K562 (cell line): ENCODE measurements around the gene ADAM19. TPM values are rescaled to one million over a fixed set of nuclear protein-coding genes. Genes with fewer than 3 reads are reported as not detected.

ENCODE experiments used
- ATAC-seq: fragments of 200-7000 bp; cut with Tn5 transposase; 3 replicates; pipeline ENCODE4 v1.9.1; 2020; ENCODE audit warnings: moderate library complexity
- BruUV-seq: library from RNA; stranded (reverse); fragments of 400-500 nt; replicated peaks from 2 replicates; lab custom pipeline; 2021; lab: Mats Ljungman, UMichigan
- CTCF ChIA-PET: fragments of 300-600 bp; formaldehyde crosslinking; extraction: SDS; loops from one replicate; lab custom pipeline; 2021; ENCODE audit warnings: low intra/inter-chr PET ratio; lab: Yijun Ruan, JAX
- POLR2A ChIA-PET: fragments of 300-600, 350-650 bp; sonication (Branson Sonifier 250); formaldehyde crosslinking; extraction: SDS; loops from one replicate; lab custom pipeline; 2021; ENCODE audit warnings: antibody characterized with exemption, inconsistent platforms; lab: Yijun Ruan, JAX
- DNase-seq, 4 experiments: peaks; one replicate each; pipeline versions ENCODE4 v3.0.0 to v3.0.0-alpha.2; 2011 to 2018; ENCODE audit warnings: low spot score in 3 of 4, mixed read lengths in 3 of 4; ENCODE audit errors: extremely low read depth in 1 of 4
- FAIRE-seq: peaks from 2 replicates; lab custom pipeline; 2011; peaks lifted over from hg19 to GRCh38; lab: Jason Lieb, UNC
- H2AFZ ChIP-seq: 2 replicates; pipeline ENCODE4 v1.6.0; 2011; ENCODE audit warnings: low read depth, low read length, control low read depth, inconsistent platforms
- H3K27ac ChIP-seq: fragments of 200-600 bp; 3 replicates; pipeline ENCODE4 v1.8.0; 2011; ENCODE audit warnings: low read depth, mild to moderate bottlenecking, control low read depth, inconsistent platforms, low read length, moderate library complexity, mixed read lengths; ENCODE audit errors: extremely low read depth
- H3K27me3 ChIP-seq, 2 experiments: fragments of 300-600 bp in 1 of 2; 2 replicates in 1 of 2; 3 replicates in 1 of 2; pipeline versions ENCODE4 v1.6.0 to v1.8.0; 2011; ENCODE audit warnings: inconsistent platforms in 2 of 2, low read length in 2 of 2, mild to moderate bottlenecking in 1 of 2, mixed read lengths in 1 of 2, moderate library complexity in 1 of 2; ENCODE audit not compliant: control insufficient read depth in 2 of 2, insufficient read depth in 2 of 2
- H3K36me3 ChIP-seq: fragments of 300-600 bp; 3 replicates; pipeline ENCODE4 v1.8.0; 2011; ENCODE audit warnings: mild to moderate bottlenecking, low read length, inconsistent platforms; ENCODE audit not compliant: control insufficient read depth, insufficient read depth
- H3K4me1 ChIP-seq, 2 experiments: fragments of 200-600 bp in 1 of 2; replicated peaks in 1 of 2; 2 replicates in 1 of 2; 3 replicates in 1 of 2; pipeline versions ENCODE4 v1.5.1 to v1.8.0; 2011; ENCODE audit warnings: inconsistent platforms in 2 of 2, low read length in 2 of 2, mild to moderate bottlenecking in 1 of 2, mixed read lengths in 1 of 2, moderate library complexity in 1 of 2; ENCODE audit not compliant: control insufficient read depth in 2 of 2, insufficient read depth in 2 of 2
- H3K4me2 ChIP-seq: 2 replicates; pipeline ENCODE4 v1.6.1; 2011; ENCODE audit warnings: low read length, control low read depth, inconsistent platforms, mixed read lengths; ENCODE audit not compliant: insufficient read depth
- H3K4me3 ChIP-seq: fragments of 200-600 bp; sonication (generic), shearing (Covaris generic); 2 replicates; pipeline ENCODE4 v1.5.1; 2016; ENCODE audit warnings: control low read depth, inconsistent platforms
- H3K79me2 ChIP-seq: fragments of 200-600 bp; 3 replicates; pipeline ENCODE4 v1.8.0; 2011; ENCODE audit warnings: low read length, inconsistent platforms; ENCODE audit not compliant: control insufficient read depth, insufficient read depth
- H3K9ac ChIP-seq, 2 experiments: 2 replicates each; pipeline versions ENCODE4 v1.6.0 to v1.6.1; 2011; ENCODE audit warnings: low read depth in 2 of 2, low read length in 2 of 2, control low read depth in 1 of 2, inconsistent platforms in 1 of 2, mild to moderate bottlenecking in 1 of 2, mixed read lengths in 1 of 2; ENCODE audit not compliant: insufficient read depth in 1 of 2
- H3K9me1 ChIP-seq: one replicate; pipeline ENCODE4 v1.6.0; 2011; ENCODE audit warnings: inconsistent platforms, mild to moderate bottlenecking, low read length, moderate library complexity; ENCODE audit not compliant: control insufficient read depth, insufficient read depth
- H3K9me3 ChIP-seq: replicated peaks from 2 replicates; pipeline ENCODE4 v1.5.1; 2011; ENCODE audit warnings: low read depth, low read length, inconsistent platforms; ENCODE audit not compliant: control insufficient read depth, insufficient read depth
- H4K20me1 ChIP-seq: replicated peaks from 2 replicates; pipeline ENCODE4 v1.6.1; 2011; ENCODE audit warnings: low read length, inconsistent platforms, mixed read lengths; ENCODE audit not compliant: control insufficient read depth, insufficient read depth
- BCL6 ChIP-seq: fragments of 250-450 bp; sonication (Bioruptor Pico); IDR thresholded peaks from 2 replicates; pipeline ENCODE4 v1.4.0; 2020
- ESRRA ChIP-seq: fragments of 450-650 bp; IDR thresholded peaks from 2 replicates; pipeline ENCODE4 v1.6.1; 2014; ENCODE audit warnings: low read depth, mild to moderate bottlenecking, moderate library complexity, borderline replicate concordance
- FOS ChIP-seq: IDR thresholded peaks from 3 replicates; pipeline ENCODE4 v1.6.1; 2011; ENCODE audit not compliant: insufficient read length; ENCODE audit errors: extremely low read depth
- HES1 ChIP-seq: fragments of 450-650 bp; IDR thresholded peaks from 2 replicates; pipeline ENCODE4 v1.6.1; 2016; ENCODE audit warnings: low read depth, mild to moderate bottlenecking, moderate library complexity
- HNRNPK ChIP-seq: fragments of 200-400 bp; formaldehyde crosslinking; IDR thresholded peaks from one replicate; pipeline ENCODE4 v1.6.1; 2018; ENCODE audit warnings: mild to moderate bottlenecking, low read depth, low read length; ENCODE audit not compliant: poor library complexity, severe bottlenecking
- TFAM ChIP-seq: fragments of 250-450 bp; sonication (Bioruptor Pico); conservative IDR thresholded peaks from 2 replicates; pipeline ENCODE4 v1.5.0; 2021; ENCODE audit warnings: mild to moderate bottlenecking, moderate library complexity
- ZNF133 ChIP-seq: fragments of 250-450 bp; sonication (Bioruptor Pico); IDR thresholded peaks from 2 replicates; pipeline ENCODE4 v1.4.0; 2020; ENCODE audit warnings: mild to moderate bottlenecking
- ZNF23 ChIP-seq: fragments of 250-450 bp; sonication (Bioruptor Pico); IDR thresholded peaks from 2 replicates; pipeline ENCODE4 v1.4.0; 2020; ENCODE audit warnings: mild to moderate bottlenecking
- ZNF263 ChIP-seq: sonication (generic); formaldehyde crosslinking; IDR thresholded peaks from 2 replicates; pipeline ENCODE4 v1.8.0; 2022; ENCODE audit warnings: mild to moderate bottlenecking, missing genetic modification reagents, borderline replicate concordance
- WGBS: fragments of 100-300 bp; shearing (Covaris generic); methylation state at CpG from one replicate; pipeline ENCODE4 v1.1.6; 2016; ENCODE audit warnings: low coverage, mixed read lengths; ENCODE audit not compliant: insufficient coverage; ENCODE audit errors: missing lambda C conversion rate; 5-methylcytosine and 5-hydroxymethylcytosine counted together
- in situ Hi-C: fragments of 300-500 bp; cut with MboI; formaldehyde crosslinking; loops from 4 replicates; pipeline ENCODE4 v1.15.0; 2018; ENCODE audit warnings: inconsistent platforms, mixed read lengths
- intact Hi-C: fragments of 100-400 bp; cut with micrococcal nuclease; formaldehyde crosslinking; loops from 2 replicates; pipeline ENCODE4 v1.14.2; 2022
- polyA plus RNA-seq, 8 experiments: library from polyadenylated mRNA; depleted of rRNA in 4 of 8; stranded (reverse) in 5 of 8; unstranded in 3 of 8; fragments of >200 nt; fragmentation: Nextera tagmentation in 2 of 8; fragmentation: Illumina TruSeq in 1 of 8; extraction: Ambion mirVana in 2 of 8; extraction: Trizol in 1 of 8; gene quantifications; 2 replicates each; pipeline versions ENCODE4 v1.2.1 to v1.2.3, GENCODE V29; 2011 to 2014; ENCODE audit warnings: inconsistent platforms in 1 of 8, missing spikeins in 1 of 8
- total RNA-seq, 7 experiments: library from RNA; depleted of rRNA in 6 of 7; stranded (reverse); fragments of >200 nt in 6 of 7; fragmentation: Illumina TruSeq in 2 of 7; extraction: Trizol in 2 of 7; gene quantifications; 2 replicates each; pipeline versions ENCODE4 v1.2.1 to v1.2.3, GENCODE V29; 2011 to 2021; ENCODE audit warnings: low replicate concordance in 1 of 7
- TF ChIP-seq, protein P1 (sequence below): fragments of 250-450 bp; sonication (Bioruptor Pico); IDR thresholded peaks from 2 replicates; pipeline ENCODE4 v1.4.0; 2020; ENCODE audit warnings: mild to moderate bottlenecking
- TF ChIP-seq, protein P2 (sequence below): sonication (generic); formaldehyde crosslinking; IDR thresholded peaks from 2 replicates; pipeline ENCODE4 v1.8.1; 2022; ENCODE audit warnings: missing genetic modification reagents

The ADAM19 gene
- total and polyA plus RNA-seq, 9 of the 15 experiments (the other 6 are each of a cell fraction or from before 2014, with no cell fraction given): 0.11 to 1.1 (median 0.43) TPM

GRCh38 chr5:157618191-157618765, 42.7 kb upstream of the ADAM19 start:
- Histone ChIP-seq H4K20me1 (no peaks in the 10 kb centered on the region), H3K79me2 (no peaks in the 10 kb centered on the region), H3K27me3 (no peaks in the 10 kb centered on the region; a peak in 1 of 5 replicates), H3K9me1 (no peaks in the 10 kb centered on the region), H3K27ac (no peak overlapping the region), H3K4me1 (peaks cover 6 to 9% of the 10 kb centered on the region in 2 experiments; a peak in 3 of 5 replicates), H3K4me3 (no peak overlapping the region), H3K36me3 (no peaks in the 10 kb centered on the region), H3K9me3 (no peaks in the 10 kb centered on the region), H2AFZ (no peak overlapping the region), H3K9ac (no peak overlapping the region), H3K4me2 (no peak overlapping the region)
- DNase-seq (no peak), FAIRE-seq (no peak), ATAC-seq (no peak)
- intact Hi-C loops: no loop called here
- ChIA-PET POLR2A (no interaction called here), CTCF (no interaction called here)
- no peak for TF ChIP-seq ZNF133 (CRISPR knock-in tag)
- TF ChIP-seq ESRRA: no peak
- no peak for TF ChIP-seq BCL6 (CRISPR knock-in tag)
- no peak for TF ChIP-seq HNRNPK
- TF ChIP-seq ZNF23 (CRISPR knock-in tag): no peak
- 40% methylated on average over 8 of the region's 8 CpGs for WGBS
- in situ Hi-C loops: no loop called here
- BruUV-seq: no TSS peak

- 27% methylated on average over 4 of the region's 4 CpGs for WGBS
- no peak for FAIRE-seq
Measured at GRCh38 chr5:157616785-157617184, 41.2 kb upstream of the ADAM19 start.

More at GRCh38 chr5:157616785-157617184, 41.2 kb upstream of the ADAM19 start:
- no peak for ATAC-seq
- Histone ChIP-seq H3K27ac (no peak overlapping the region), H3K9me1 (no peaks in the 10 kb centered on the region), H3K79me2 (no peaks in the 10 kb centered on the region), H3K4me2 (no peak overlapping the region), H3K4me3 (no peak overlapping the region), H2AFZ (no peak overlapping the region), H3K27me3 (no peaks in the 10 kb centered on the region; a peak in 1 of 5 replicates), H3K9me3 (no peaks in the 10 kb centered on the region), H3K9ac (no peak overlapping the region), H3K36me3 (no peaks in the 10 kb centered on the region), H4K20me1 (no peaks in the 10 kb centered on the region), H3K4me1 (peaks cover 8 to 24% of the 10 kb centered on the region in 2 experiments; a peak in 3 of 5 replicates)
- in situ Hi-C loops: no loop called here
- ChIA-PET POLR2A (interaction anchor here (0.7 kb wide), 1 partner anchor 431 kb away, joined by 3 read pairs; no protein-coding TSS in a partner anchor), CTCF (no interaction called here)
- intact Hi-C loops: no loop called here
- TF ChIP-seq, protein P1, sequence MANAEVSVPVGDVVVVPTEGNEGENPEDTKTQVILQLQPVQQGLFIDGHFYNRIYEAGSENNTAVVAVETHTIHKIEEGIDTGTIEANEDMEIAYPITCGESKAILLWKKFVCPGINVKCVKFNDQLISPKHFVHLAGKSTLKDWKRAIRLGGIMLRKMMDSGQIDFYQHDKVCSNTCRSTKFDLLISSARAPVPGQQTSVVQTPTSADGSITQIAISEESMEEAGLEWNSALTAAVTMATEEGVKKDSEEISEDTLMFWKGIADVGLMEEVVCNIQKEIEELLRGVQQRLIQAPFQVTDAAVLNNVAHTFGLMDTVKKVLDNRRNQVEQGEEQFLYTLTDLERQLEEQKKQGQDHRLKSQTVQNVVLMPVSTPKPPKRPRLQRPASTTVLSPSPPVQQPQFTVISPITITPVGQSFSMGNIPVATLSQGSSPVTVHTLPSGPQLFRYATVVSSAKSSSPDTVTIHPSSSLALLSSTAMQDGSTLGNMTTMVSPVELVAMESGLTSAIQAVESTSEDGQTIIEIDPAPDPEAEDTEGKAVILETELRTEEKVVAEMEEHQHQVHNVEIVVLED: no peak
- TF ChIP-seq FOS: no peak
- TF ChIP-seq HES1: no peak
- TF ChIP-seq, protein P2, sequence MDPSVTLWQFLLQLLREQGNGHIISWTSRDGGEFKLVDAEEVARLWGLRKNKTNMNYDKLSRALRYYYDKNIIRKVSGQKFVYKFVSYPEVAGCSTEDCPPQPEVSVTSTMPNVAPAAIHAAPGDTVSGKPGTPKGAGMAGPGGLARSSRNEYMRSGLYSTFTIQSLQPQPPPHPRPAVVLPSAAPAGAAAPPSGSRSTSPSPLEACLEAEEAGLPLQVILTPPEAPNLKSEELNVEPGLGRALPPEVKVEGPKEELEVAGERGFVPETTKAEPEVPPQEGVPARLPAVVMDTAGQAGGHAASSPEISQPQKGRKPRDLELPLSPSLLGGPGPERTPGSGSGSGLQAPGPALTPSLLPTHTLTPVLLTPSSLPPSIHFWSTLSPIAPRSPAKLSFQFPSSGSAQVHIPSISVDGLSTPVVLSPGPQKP (CRISPR knock-in tag): no peak
- no peak for TF ChIP-seq ZNF263 (CRISPR knock-in tag)
- TF ChIP-seq TFAM (CRISPR knock-in tag): no peak
- DNase-seq: no peak
- no TSS peak for BruUV-seq
